ENCODE data around the gene NLRC5.

NLRC5 gene

GRCh38 chr16:57026778-57027062 lies 37.4 kb downstream of the NLRC5 start:
- no peak for DNase-seq

- no peak for DNase-seq
Measured at GRCh38 chr16:57027067-57027466, 37.7 kb downstream of the NLRC5 start.

- no peak for DNase-seq
Measured at GRCh38 chr16:57028086-57028485, 38.7 kb downstream of the NLRC5 start.

- DNase-seq = no peak
Measured at GRCh38 chr16:57029161-57030160, 40.1 kb downstream of the NLRC5 start.

- DNase-seq = no peak
Measured at GRCh38 chr16:57030346-57030902, 41.1 kb downstream of the NLRC5 start.

- no peak for DNase-seq
Measured at GRCh38 chr16:57031156-57031555, 41.8 kb downstream of the NLRC5 start.

- no peak for DNase-seq
Measured at GRCh38 chr16:57032346-57032745, 43.0 kb downstream of the NLRC5 start.

- no peak for DNase-seq
Measured at GRCh38 chr16:57032931-57033330, 43.6 kb downstream of the NLRC5 start.

- DNase-seq = no peak
Measured at GRCh38 chr16:57036315-57036714, 47.0 kb downstream of the NLRC5 start.

GRCh38 chr16:57036945-57037344 lies 47.6 kb downstream of the NLRC5 start:
- DNase-seq = no peak

GRCh38 chr16:57038166-57038565 lies 48.8 kb downstream of the NLRC5 start:
- DNase-seq = no peak

- DNase-seq = no peak
Measured at GRCh38 chr16:57039148-57039812, 49.9 kb downstream of the NLRC5 start.

- no peak for DNase-seq
Measured at GRCh38 chr16:57041182-57042156, 52.1 kb downstream of the NLRC5 start.

- no peak for DNase-seq
Measured at GRCh38 chr16:57042157-57043111, 53.1 kb downstream of the NLRC5 start.

- no peak for DNase-seq
Measured at GRCh38 chr16:57043248-57043647, 53.9 kb downstream of the NLRC5 start.

- DNase-seq = no peak
Measured at GRCh38 chr16:57044931-57045693, 55.8 kb downstream of the NLRC5 start.

GRCh38 chr16:57045694-57046381 lies 56.5 kb downstream of the NLRC5 start:
- no peak for DNase-seq

GRCh38 chr16:57048095-57048494 lies 58.7 kb downstream of the NLRC5 start:
- DNase-seq = no peak

- DNase-seq = no peak
Measured at GRCh38 chr16:57049678-57050077, 60.3 kb downstream of the NLRC5 start.

- no peak for DNase-seq
Measured at GRCh38 chr16:57051696-57052228, 62.4 kb downstream of the NLRC5 start.

Data from NCI-H1930 (cell line).